Iris pigment epithelial cell (primary cell): ENCODE data around the gene GRK6.
A peak's percentile ranks its signal among the peaks of the same experiment; 100 is the strongest.

Experiments used
- DNase-seq: peaks from one replicate; pipeline ENCODE4 v3.0.0-alpha.2; 2011; ENCODE audit warnings: low read depth

The GRK6 gene

DNA sequence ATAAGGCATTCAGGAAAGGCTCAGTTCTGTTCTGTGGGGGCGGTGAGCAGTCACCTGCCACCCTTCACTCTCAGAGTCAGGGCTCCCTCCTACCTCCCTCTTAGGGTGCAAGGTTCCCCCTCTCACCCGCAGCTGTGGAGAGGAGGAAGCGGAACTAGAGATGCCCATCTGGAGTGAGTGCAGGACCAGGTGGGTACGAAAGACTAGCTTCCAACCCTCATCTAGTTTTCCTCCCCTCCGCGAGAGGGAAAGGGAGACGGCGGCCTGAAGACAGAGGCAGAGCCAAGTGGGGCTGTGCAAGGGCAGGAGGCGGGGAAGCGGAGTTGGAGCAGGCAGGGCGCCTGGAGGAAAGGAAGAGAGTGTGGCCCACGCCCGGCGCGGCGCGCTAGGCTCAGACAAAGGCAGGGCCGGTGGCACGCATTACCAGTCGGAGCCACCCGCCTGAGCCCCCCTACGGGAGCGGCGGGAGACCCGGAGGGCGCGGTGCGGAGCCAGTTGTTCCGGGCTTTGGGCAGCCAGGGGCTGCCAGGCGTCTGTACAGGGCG is 27.4 kb downstream of the GRK6 start:
- DNase-seq: no peak

DNA sequence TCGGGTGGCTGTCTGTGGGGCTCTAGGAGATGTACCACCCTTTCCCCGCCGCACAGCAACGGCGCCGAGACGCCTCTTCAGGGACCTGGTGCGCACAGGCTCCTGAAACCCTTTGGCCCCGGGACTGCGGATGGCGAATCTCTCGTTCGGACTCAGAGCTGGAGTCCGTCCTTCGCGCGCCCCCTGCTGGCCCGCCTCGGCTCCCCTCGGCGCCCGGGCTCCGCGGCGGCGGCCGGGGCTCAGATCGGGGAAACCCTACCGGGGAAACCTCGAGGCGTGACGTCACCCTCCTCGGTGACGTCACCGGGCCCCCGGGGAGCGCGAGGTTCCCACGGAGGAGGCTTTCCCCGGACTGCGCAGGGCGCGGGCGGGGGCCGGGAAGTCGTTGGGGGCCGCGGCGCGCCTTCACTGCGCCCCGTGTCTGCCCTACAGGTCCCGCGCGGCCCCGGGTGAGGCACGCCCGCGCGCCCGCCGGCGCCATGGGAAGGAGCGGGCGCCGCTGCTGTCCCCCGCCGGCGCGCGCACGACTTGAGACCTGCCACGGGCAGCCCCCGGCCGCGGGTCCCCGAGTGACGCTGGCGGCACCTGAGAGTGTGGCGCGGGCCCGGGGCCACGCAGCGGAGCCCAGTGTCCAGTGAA is 28.0 kb downstream of the GRK6 start:
- peak; percentile 81 for DNase-seq

- DNase-seq: peak; percentile 73
Measured at GRCh38 chr5:177455036-177455660, 28.7 kb downstream of the GRK6 start.

DNA sequence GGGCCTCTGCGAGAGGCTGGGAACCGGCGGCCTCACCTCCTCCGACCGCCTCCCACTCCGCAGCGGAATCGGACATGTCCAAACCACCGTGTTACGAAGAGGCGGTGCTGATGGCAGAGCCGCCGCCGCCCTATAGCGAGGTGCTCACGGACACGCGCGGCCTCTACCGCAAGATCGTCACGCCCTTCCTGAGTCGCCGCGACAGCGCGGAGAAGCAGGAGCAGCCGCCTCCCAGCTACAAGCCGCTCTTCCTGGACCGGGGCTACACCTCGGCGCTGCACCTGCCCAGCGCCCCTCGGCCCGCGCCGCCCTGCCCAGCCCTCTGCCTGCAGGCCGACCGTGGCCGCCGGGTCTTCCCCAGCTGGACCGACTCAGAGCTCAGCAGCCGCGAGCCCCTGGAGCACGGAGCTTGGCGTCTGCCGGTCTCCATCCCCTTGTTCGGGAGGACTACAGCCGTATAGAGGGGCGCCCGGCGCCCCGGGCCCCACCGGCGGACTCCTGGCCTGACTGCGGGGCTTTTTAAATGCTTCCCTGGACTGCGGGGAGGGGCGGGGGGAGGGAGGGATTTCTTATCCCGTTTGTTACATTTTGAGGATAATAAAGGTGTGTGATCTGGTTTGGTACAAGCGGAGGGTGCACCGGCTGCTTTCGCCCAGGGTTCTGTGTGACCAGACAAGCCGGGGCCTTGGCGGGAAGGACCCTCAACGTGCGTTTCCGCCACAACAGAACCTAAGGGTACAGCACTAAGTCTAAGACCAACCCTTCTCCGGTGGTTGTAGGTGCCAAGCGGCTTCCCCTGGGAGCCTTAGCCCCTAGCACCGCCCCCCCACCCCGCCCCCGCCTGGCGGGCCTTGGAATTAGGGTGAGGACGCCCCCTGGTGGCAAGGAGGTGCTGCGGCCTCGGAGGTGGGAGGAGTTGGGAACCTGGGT is 29.4 kb downstream of the GRK6 start:
- DNase-seq: peak; percentile 83

DNA sequence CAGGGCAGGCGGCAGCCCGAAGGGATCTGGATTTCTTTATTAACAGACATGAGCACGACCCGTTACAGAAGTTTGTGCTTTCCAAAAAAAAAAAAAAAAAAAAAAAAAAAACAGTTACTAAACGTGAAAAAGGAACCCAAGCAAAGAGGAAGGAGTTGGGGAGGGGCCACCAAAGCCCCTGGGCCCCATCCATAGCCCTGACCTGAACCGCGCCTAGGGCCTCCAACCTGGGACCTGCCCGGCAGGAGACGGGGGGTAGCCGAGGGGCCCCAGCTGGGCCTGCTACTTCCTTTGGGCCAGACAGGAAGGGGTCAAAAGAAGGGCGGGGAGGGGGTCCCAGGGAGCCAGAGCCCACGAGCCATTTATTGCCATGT is 30.1 kb downstream of the GRK6 start:
- no peak for DNase-seq

GRCh38 chr5:177456976-177457851 is 30.7 kb downstream of the GRK6 start:
- peak; percentile 98 for DNase-seq

- no peak for DNase-seq
Measured at GRCh38 chr5:177457852-177458681, 31.6 kb downstream of the GRK6 start.

GRCh38 chr5:177458912-177459350 is 32.5 kb downstream of the GRK6 start:
- no peak for DNase-seq

DNA sequence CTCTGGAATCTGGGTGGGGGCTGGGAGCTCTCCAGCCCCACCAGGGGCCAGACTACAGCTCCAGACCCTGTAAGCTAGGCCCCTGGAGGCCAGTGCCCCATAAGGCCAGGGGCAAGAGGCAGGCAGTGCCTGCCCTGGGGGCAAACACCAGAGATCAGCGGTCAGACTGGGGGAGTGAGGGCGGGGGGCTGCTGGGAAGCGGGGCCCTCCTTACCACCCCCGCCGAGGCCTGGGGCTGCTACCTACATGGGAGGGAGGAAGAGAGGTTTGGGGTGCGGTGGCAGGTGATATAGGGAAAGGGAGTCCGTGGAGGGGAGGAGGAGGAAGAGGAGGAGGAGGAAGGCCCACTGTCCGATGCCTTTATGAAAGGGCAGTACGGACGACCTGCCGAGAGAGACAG is 32.9 kb downstream of the GRK6 start:
- DNase-seq: no peak

- no peak for DNase-seq
Measured at GRCh38 chr5:177459819-177460628, 33.5 kb downstream of the GRK6 start.

DNA sequence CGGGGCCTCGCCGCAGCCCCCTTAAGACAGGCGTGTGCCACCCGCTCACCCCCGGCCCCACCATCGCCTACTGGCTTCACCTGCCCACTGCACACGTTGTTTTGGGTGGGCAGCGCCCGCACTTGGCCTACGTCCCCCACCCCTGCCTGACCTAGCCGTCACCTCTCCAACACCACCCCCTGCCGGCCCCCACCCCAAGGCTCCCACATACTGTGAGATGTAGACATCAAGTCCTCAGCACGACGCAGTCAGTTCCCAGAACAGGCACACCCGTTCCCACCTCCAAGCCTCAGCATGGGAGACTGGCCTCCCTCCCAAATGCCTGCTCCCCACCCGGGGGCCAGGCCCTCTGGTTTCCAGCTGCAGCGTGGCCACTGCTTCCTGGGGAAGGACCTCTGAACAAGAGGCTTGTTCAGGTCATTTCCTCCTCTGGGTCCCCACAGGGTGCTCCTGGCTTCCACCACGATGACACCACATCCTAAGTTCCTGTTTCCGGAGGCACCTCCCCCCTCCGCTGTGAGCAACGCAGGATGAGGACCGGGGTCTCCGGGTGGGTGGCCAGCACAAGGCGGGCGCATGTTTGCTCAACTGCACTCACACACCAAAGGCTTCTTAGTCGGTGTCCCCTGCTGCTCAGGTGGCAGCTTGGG is 35.7 kb downstream of the GRK6 start:
- no peak for DNase-seq

GRCh38 chr5:177465044-177465443 is 38.6 kb downstream of the GRK6 start:
- no peak for DNase-seq

DNA sequence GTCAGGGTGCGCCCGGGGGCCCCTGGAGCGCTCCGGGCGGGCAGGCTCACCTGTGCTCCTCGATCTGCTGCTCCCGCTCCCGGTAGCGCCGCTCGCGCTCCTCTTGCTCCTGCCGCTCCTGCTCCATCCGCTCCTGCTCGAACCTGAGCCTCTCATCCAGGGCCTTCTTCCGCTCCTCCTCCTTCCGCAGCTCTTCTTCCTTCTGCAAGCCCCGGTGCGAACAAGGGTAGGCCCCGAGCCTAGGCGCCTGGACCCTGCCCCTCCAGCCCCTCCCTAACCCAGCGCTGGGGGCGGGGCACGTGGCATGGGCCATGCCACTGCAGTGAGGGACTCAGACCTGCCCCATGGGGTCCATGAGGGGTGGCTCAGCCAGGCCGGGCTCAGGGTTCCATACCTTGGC is 40.4 kb downstream of the GRK6 start:
- no peak for DNase-seq

GRCh38 chr5:177467436-177467835 is 41.0 kb downstream of the GRK6 start:
- DNase-seq: no peak

GRCh38 chr5:177468329-177468684 is 41.8 kb downstream of the GRK6 start:
- DNase-seq: no peak

DNA sequence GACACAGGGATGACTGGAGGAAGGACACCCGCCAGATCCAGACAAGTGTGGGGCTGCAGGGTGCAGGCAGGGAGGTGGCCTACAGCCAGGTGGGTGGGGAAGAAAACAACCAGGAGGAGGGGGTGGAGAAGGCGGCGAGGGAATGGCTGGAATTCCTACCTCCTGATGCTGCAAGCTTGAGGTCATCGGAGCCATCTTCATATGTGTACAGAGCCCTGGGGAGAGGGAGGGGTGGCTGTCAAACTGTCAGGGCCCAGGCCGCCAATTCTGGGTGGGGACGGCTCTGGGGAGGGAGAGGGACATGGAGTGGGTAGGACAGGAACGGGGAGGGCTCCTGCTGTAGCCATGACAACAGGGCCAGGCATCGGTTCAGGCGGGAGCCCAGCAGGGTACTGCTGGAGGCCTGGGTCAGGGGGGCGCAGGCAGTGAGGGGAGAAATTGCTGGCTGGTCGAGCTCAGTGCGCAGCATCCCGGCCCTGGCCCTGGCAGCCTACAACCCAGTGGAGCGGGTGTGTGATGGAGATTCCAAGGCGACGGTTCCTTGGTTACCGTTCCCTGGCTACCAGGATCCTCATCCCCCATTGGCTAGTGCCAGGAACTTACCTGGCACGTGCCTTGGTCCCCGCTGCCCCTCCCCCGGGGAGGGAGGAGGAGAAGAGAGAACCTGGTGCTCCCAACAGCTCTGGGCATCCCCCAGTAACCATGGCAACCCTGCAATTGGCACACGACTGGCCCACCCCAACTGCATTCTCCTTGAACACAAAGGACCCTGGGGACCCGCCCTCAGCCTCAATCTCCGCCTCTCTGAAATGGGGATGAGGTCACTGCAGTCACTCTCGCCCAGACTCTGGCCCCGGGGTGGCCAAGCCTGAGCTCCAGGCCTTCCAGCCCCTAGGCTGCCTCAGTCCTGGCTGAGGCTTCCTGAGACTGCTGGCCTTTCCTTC is 42.5 kb downstream of the GRK6 start:
- peak; percentile 85 for DNase-seq

DNA sequence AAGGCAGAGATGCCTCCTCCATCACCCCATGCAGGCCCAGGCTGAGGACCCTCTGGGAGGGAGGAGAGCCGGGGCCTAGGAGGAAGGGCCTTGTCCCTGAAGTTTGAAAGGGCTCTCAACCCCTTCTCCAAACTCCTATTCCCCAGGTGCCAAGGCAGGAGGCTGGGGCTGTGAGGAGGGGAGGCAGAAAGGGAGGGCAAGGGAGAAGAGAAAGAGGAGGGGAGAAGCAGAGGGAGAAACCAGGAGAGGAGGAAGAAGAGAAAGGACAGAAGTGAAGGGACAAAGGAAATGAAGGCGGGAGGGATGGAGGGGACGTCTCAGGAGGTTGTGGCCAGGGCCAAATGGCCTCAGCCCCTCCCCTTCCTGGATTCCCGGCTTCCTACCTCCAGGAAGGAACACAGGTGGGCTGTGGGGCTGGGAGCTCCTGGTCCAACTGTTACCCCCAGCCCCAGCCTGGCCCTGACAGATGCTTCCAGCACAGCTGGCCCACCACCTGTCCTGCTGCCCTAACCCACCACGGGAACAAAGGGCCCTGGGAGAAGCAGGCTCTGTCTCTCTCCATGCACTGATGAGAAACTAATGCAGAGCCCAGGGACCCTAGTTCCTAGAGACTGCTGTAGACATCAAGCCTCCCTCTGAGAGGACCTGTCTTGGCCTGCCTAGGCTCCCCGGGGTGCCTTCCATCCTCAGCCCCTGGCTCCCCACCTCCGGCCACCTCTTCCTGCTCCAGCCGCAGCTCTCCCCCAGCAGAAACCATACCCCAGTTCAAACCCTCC is 43.5 kb downstream of the GRK6 start:
- no peak for DNase-seq
